ENCODE measurements around the gene ARV1.
"Not testable (repeated sequence)": the region's sequence is repeated elsewhere in the genome, so short reads cannot be mapped to it uniquely, and the experiment has no call there.

Gene ARV1

GRCh38 chr1:230983811-230984210, 4.9 kb downstream of the ARV1 start:
- peaks cover 30% of the 10 kb centered on the region for H3K4me1 Mint-ChIP-seq
- TF ChIP-seq, protein P1, sequence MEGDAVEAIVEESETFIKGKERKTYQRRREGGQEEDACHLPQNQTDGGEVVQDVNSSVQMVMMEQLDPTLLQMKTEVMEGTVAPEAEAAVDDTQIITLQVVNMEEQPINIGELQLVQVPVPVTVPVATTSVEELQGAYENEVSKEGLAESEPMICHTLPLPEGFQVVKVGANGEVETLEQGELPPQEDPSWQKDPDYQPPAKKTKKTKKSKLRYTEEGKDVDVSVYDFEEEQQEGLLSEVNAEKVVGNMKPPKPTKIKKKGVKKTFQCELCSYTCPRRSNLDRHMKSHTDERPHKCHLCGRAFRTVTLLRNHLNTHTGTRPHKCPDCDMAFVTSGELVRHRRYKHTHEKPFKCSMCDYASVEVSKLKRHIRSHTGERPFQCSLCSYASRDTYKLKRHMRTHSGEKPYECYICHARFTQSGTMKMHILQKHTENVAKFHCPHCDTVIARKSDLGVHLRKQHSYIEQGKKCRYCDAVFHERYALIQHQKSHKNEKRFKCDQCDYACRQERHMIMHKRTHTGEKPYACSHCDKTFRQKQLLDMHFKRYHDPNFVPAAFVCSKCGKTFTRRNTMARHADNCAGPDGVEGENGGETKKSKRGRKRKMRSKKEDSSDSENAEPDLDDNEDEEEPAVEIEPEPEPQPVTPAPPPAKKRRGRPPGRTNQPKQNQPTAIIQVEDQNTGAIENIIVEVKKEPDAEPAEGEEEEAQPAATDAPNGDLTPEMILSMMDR (IDR thresholded peaks at IDR 0.05; ENCODE audit: unreplicated experiment in 3 of 3) = no peak
- no peak overlapping the region for H3K4me3 Mint-ChIP-seq
- H3K27ac Mint-ChIP-seq = no peak overlapping the region
- no peaks in the 10 kb centered on the region for H3K9me3 Mint-ChIP-seq
- no peaks in the 10 kb centered on the region for H3K36me3 Mint-ChIP-seq (ENCODE audit: low read depth)
- no peaks in the 10 kb centered on the region for H3K27me3 Mint-ChIP-seq (ENCODE audit: low read depth)

DNA sequence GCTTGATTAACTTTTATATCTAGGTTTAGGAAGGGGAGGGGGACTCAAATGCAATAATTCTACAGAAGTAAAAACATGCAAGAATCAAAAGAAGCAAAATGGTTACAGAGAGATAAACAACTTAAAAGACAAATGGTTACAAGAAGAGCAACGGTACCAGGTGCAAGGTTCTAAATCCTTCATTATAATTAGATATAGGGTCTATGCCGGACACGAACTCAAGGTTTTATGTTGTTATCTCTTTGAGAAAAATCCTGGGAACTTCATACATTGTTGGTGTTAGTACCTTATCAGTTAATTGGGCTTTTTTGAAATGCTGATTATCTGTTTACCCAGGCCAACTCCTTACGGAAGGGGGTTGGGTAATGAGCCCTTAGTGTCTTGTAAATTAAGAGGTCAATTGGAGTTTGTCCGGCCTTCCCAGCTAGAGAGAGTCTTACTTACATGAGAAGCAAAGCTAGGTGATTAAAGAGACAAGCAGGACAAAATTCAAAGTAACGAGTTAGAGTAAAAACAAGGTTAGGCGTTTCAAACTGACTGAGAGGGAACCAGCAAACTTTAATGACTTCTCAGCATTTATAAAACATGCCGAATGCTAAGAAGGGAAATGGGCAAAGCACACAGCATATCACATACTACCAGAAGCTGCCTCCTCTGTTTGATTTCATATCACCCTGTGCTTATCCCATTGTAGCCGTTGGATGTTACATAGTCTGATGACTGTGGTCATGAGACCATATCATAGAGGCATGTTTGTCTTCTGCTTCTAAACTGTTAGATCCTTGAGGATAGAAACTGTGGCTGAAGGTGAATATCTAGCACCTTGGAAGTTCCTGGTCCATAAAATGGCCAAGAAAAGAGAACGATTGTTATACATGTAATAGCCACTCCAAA, 6.0 kb downstream of the ARV1 start:
- not testable (repeated sequence) for H3K4me3 Mint-ChIP-seq; H3K27me3 Mint-ChIP-seq (ENCODE audit: low read depth); H3K36me3 Mint-ChIP-seq (ENCODE audit: low read depth); H3K9me3 Mint-ChIP-seq
- peaks cover 21% of the 10 kb centered on the region for H3K4me1 Mint-ChIP-seq
- peak overlapping the region in 1 of 3 experiments; percentile 9 for H3K27ac Mint-ChIP-seq

DNA sequence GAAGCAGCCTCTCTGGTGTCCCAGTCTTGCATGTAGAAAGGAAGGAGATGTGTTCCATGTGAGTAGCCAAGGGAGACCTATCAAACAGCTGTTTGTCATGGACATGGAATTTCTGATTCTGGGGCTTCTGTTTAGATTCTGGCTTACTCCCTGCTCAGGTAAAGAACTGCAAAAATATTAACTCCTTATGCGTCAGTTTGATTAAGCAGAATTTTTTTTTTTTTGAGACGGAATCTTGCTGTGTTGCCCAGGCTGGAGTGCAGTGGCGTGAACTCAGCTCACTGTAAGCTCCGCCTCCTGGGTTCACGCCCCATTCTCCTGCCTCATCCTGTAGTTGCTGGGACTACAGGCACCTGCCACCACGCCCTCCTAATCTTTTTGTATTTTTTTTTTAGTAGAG, 6.8 kb downstream of the ARV1 start:
- Mint-ChIP-seq H3K9me3 (no peaks in the 10 kb centered on the region), H3K27ac (no peak overlapping the region), H3K27me3 (ENCODE audit: low read depth) (no peaks in the 10 kb centered on the region), H3K4me1 (peaks cover 17% of the 10 kb centered on the region), H3K4me3 (no peak overlapping the region), H3K36me3 (ENCODE audit: low read depth) (peaks cover 4% of the 10 kb centered on the region)
- TF ChIP-seq, protein P1 (IDR thresholded peaks at IDR 0.05; ENCODE audit: unreplicated experiment in 3 of 3) = no peak

GRCh38 chr1:230986976-230987375, 8.1 kb downstream of the ARV1 start:
- H3K4me1 Mint-ChIP-seq = peaks cover 20% of the 10 kb centered on the region
- H3K36me3 Mint-ChIP-seq (ENCODE audit: low read depth) = peaks cover 11% of the 10 kb centered on the region
- no peaks in the 10 kb centered on the region for H3K27me3 Mint-ChIP-seq (ENCODE audit: low read depth)
- H3K27ac Mint-ChIP-seq = no peak overlapping the region
- TF ChIP-seq, protein P1 (IDR thresholded peaks at IDR 0.05; ENCODE audit: unreplicated experiment in 3 of 3) = no peak
- H3K9me3 Mint-ChIP-seq = no peaks in the 10 kb centered on the region
- H3K4me3 Mint-ChIP-seq = no peak overlapping the region

DNA sequence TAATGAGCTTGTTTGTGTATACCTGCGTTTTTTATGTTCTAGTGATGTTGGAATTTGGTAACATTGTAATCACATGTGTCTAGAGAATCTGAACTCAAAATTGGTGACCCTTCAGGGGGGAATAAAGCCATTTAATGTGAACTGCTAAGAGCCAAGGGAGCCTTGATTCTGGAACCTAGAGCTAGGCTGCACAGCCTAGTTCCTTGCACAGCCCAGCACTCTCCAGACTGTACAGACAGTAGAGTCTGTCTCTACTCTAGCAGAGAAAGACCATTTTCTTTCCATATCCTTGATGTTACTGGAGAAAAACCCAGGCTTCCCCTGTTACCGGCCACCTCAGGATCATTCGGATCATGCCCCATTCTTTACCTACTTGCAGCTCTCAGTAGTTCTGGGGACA, 8.6 kb downstream of the ARV1 start:
- Mint-ChIP-seq H3K27ac (no peak overlapping the region), H3K36me3 (ENCODE audit: low read depth) (peaks cover 16% of the 10 kb centered on the region), H3K27me3 (ENCODE audit: low read depth) (no peaks in the 10 kb centered on the region), H3K4me3 (no peak overlapping the region), H3K9me3 (no peaks in the 10 kb centered on the region), H3K4me1 (peaks cover 24% of the 10 kb centered on the region)
- TF ChIP-seq, protein P1 (IDR thresholded peaks at IDR 0.05; ENCODE audit: unreplicated experiment in 3 of 3) = no peak

- no peak overlapping the region for H3K4me3 Mint-ChIP-seq
- no peaks in the 10 kb centered on the region for H3K27me3 Mint-ChIP-seq (ENCODE audit: low read depth)
- TF ChIP-seq, protein P1 (IDR thresholded peaks at IDR 0.05; ENCODE audit: unreplicated experiment in 3 of 3) = no peak
- H3K9me3 Mint-ChIP-seq = no peaks in the 10 kb centered on the region
- H3K27ac Mint-ChIP-seq = no peak overlapping the region
- H3K36me3 Mint-ChIP-seq (ENCODE audit: low read depth) = peaks cover 36% of the 10 kb centered on the region
- H3K4me1 Mint-ChIP-seq = peaks cover 7% of the 10 kb centered on the region
These were observed 13.3 kb downstream of the ARV1 start for GRCh38 chr1:230992100-230992774.
